ENCODE measurements around the gene TLCD2.

DNA sequence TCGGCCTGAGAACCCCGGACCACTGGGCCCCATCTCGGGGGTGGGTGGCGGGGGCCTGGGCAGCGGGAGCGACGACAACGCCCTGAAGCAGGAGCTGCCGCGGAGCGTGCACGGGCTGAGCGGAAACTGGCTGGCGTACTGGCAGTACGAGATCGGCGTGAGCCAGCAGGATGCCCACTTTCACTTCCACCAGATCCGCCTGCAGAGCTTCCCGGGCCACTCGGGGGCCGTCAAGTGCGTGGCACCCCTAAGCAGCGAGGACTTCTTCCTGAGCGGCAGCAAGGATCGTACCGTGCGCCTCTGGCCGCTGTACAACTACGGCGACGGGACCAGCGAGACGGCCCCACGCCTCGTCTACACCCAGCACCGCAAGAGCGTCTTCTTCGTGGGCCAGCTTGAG is 23.6 kb upstream of the TLCD2 start:
- TF ChIP-seq CTCF (IDR thresholded peaks at IDR 0.05) (no peak), POLR2A (IDR thresholded peaks at IDR 0.05) (no peak)

All from prostate gland (tissue), 2 donors.